ENCODE measurements around the gene STX1B. TPM values are rescaled to one million over a fixed set of nuclear protein-coding genes. Genes with fewer than 3 reads are reported as not detected.

Gene STX1B
- total RNA-seq, 1 donor from 2014 or later = 4.5 TPM

- no peaks in the 10 kb centered on the region for H3K9me3 Mint-ChIP-seq (ENCODE audit: unreplicated experiment)
- no peak for DNase-seq (ENCODE audit: extremely low spot score, unreplicated experiment)
- peaks cover 4% of the 10 kb centered on the region for H3K4me1 Mint-ChIP-seq (ENCODE audit: unreplicated experiment)
- H3K27me3 Mint-ChIP-seq (ENCODE audit: unreplicated experiment) = no peaks in the 10 kb centered on the region
- H3K4me3 Mint-ChIP-seq (ENCODE audit: unreplicated experiment) = no peak overlapping the region
- H3K36me3 Mint-ChIP-seq (ENCODE audit: unreplicated experiment) = peaks cover 57% of the 10 kb centered on the region
- TF ChIP-seq CTCF (IDR thresholded peaks at IDR 0.05) = no peak
- H3K27ac Mint-ChIP-seq (ENCODE audit: unreplicated experiment) = no peak overlapping the region
Observed at GRCh38 chr16:30969246-30969842, 41.1 kb downstream of the STX1B start.

GRCh38 chr16:30967795-30968194 lies 42.6 kb downstream of the STX1B start:
- Mint-ChIP-seq H3K27me3 (ENCODE audit: unreplicated experiment) (no peaks in the 10 kb centered on the region), H3K9me3 (ENCODE audit: unreplicated experiment) (no peaks in the 10 kb centered on the region), H3K36me3 (ENCODE audit: unreplicated experiment) (peaks cover 56% of the 10 kb centered on the region), H3K4me1 (ENCODE audit: unreplicated experiment) (no peaks in the 10 kb centered on the region), H3K27ac (ENCODE audit: unreplicated experiment) (no peak overlapping the region), H3K4me3 (ENCODE audit: unreplicated experiment) (no peak overlapping the region)
- DNase-seq (ENCODE audit: extremely low spot score, unreplicated experiment) = no peak
- no peak for TF ChIP-seq CTCF (IDR thresholded peaks at IDR 0.05)

- peaks cover 55% of the 10 kb centered on the region for H3K36me3 Mint-ChIP-seq (ENCODE audit: unreplicated experiment)
- no peak for DNase-seq (ENCODE audit: extremely low spot score, unreplicated experiment)
- TF ChIP-seq CTCF (IDR thresholded peaks at IDR 0.05) = no peak
- no peak overlapping the region for H3K27ac Mint-ChIP-seq (ENCODE audit: unreplicated experiment)
- no peak overlapping the region for H3K4me3 Mint-ChIP-seq (ENCODE audit: unreplicated experiment)
- no peaks in the 10 kb centered on the region for H3K27me3 Mint-ChIP-seq (ENCODE audit: unreplicated experiment)
- no peaks in the 10 kb centered on the region for H3K4me1 Mint-ChIP-seq (ENCODE audit: unreplicated experiment)
- H3K9me3 Mint-ChIP-seq (ENCODE audit: unreplicated experiment) = no peaks in the 10 kb centered on the region
Observed at GRCh38 chr16:30966033-30966619, 44.3 kb downstream of the STX1B start.

GRCh38 chr16:30965436-30965835 lies 45.0 kb downstream of the STX1B start:
- Mint-ChIP-seq H3K36me3 (ENCODE audit: unreplicated experiment) (peaks cover 51% of the 10 kb centered on the region), H3K4me3 (ENCODE audit: unreplicated experiment) (no peak overlapping the region), H3K4me1 (ENCODE audit: unreplicated experiment) (no peaks in the 10 kb centered on the region), H3K9me3 (ENCODE audit: unreplicated experiment) (no peaks in the 10 kb centered on the region), H3K27ac (ENCODE audit: unreplicated experiment) (no peak overlapping the region), H3K27me3 (ENCODE audit: unreplicated experiment) (no peaks in the 10 kb centered on the region)
- DNase-seq (ENCODE audit: extremely low spot score, unreplicated experiment) = no peak
- no peak for TF ChIP-seq CTCF (IDR thresholded peaks at IDR 0.05)

- H3K9me3 Mint-ChIP-seq (ENCODE audit: unreplicated experiment) = no peaks in the 10 kb centered on the region
- H3K27me3 Mint-ChIP-seq (ENCODE audit: unreplicated experiment) = no peaks in the 10 kb centered on the region
- H3K4me1 Mint-ChIP-seq (ENCODE audit: unreplicated experiment) = peaks cover 3% of the 10 kb centered on the region
- no peak overlapping the region for H3K27ac Mint-ChIP-seq (ENCODE audit: unreplicated experiment)
- H3K4me3 Mint-ChIP-seq (ENCODE audit: unreplicated experiment) = no peak overlapping the region
- no peak for DNase-seq (ENCODE audit: extremely low spot score, unreplicated experiment)
- peaks cover 58% of the 10 kb centered on the region for H3K36me3 Mint-ChIP-seq (ENCODE audit: unreplicated experiment)
- no peak for TF ChIP-seq CTCF (IDR thresholded peaks at IDR 0.05)
Observed at GRCh38 chr16:30964574-30965226, 45.7 kb downstream of the STX1B start.
